DND-41 (cell line): ENCODE results near the gene ANKRD31.
"Not testable (repeated sequence)": the region's sequence is repeated elsewhere in the genome, so short reads cannot be mapped to it uniquely, and the experiment has no call there.

ENCODE experiments used
- ATAC-seq: fragments of 200-7000 bp; cut with Tn5 transposase; 3 replicates; pipeline ENCODE4 v1.9.1; 2021; ENCODE audit warnings: low read depth; ENCODE audit not compliant: insufficient read depth
- DNase-seq: peaks from one replicate; pipeline ENCODE4 v3.0.0-alpha.2; 2020
- H2AFZ ChIP-seq: 2 replicates; pipeline ENCODE4 v1.6.0; 2012; ENCODE audit warnings: low read depth, low read length
- H3K27ac ChIP-seq: 2 replicates; pipeline ENCODE4 v1.5.1; 2012; ENCODE audit warnings: low read length, inconsistent platforms
- H3K27me3 ChIP-seq: fragments of 200-600 bp; sonication (generic); 2 replicates; pipeline ENCODE4 v1.6.0; 2012; ENCODE audit warnings: low read length, mild to moderate bottlenecking, inconsistent platforms; ENCODE audit not compliant: insufficient read depth, poor library complexity
- H3K36me3 ChIP-seq: 2 replicates; pipeline ENCODE4 v1.5.1; 2012; ENCODE audit warnings: low read length, inconsistent platforms; ENCODE audit not compliant: insufficient read depth
- H3K4me1 ChIP-seq: 2 replicates; pipeline ENCODE4 v1.5.1; 2012; ENCODE audit warnings: mild to moderate bottlenecking, low read length; ENCODE audit not compliant: insufficient read depth
- H3K4me2 ChIP-seq: 2 replicates; pipeline ENCODE4 v1.6.0; 2012; ENCODE audit warnings: mild to moderate bottlenecking, moderate library complexity, low read length, inconsistent platforms; ENCODE audit not compliant: insufficient read depth
- H3K4me3 ChIP-seq, 2 experiments: fragments of 200-600 bp in 1 of 2; shearing (Covaris generic) in 1 of 2; 2 replicates each; pipeline ENCODE4 v1.5.1; 2012 to 2016; ENCODE audit warnings: inconsistent platforms in 2 of 2, low read length in 2 of 2, mild to moderate bottlenecking in 2 of 2, low read depth in 1 of 2, moderate library complexity in 1 of 2
- H3K79me2 ChIP-seq: 2 replicates; pipeline ENCODE4 v1.6.0; 2012; ENCODE audit warnings: low read length, inconsistent platforms; ENCODE audit not compliant: insufficient read depth
- H3K9ac ChIP-seq: 2 replicates; pipeline ENCODE4 v1.6.0; 2012; ENCODE audit warnings: low read depth, mild to moderate bottlenecking, inconsistent platforms, low read length, moderate library complexity
- H3K9me3 ChIP-seq: 2 replicates; pipeline ENCODE4 v1.5.1; 2012; ENCODE audit warnings: low read length, moderate library complexity, mild to moderate bottlenecking, inconsistent platforms; ENCODE audit not compliant: insufficient read depth, severe bottlenecking
- H4K20me1 ChIP-seq: 2 replicates; pipeline ENCODE4 v1.6.0; 2012; ENCODE audit warnings: low read length; ENCODE audit not compliant: insufficient read depth
- EZH2 ChIP-seq: IDR thresholded peaks from 3 replicates; pipeline ENCODE4 v1.6.1; 2012; ENCODE audit warnings: borderline replicate concordance, low read depth, mild to moderate bottlenecking, moderate library complexity, low read length, inconsistent platforms; ENCODE audit not compliant: severe bottlenecking
- TF ChIP-seq, protein P1 (sequence below): IDR thresholded peaks from 2 replicates; pipeline ENCODE4 v1.5.1; 2012; ENCODE audit warnings: borderline replicate concordance, low read length, moderate library complexity, mild to moderate bottlenecking; ENCODE audit not compliant: poor library complexity, severe bottlenecking; ENCODE audit errors: extremely low read depth

Gene ANKRD31

DNA sequence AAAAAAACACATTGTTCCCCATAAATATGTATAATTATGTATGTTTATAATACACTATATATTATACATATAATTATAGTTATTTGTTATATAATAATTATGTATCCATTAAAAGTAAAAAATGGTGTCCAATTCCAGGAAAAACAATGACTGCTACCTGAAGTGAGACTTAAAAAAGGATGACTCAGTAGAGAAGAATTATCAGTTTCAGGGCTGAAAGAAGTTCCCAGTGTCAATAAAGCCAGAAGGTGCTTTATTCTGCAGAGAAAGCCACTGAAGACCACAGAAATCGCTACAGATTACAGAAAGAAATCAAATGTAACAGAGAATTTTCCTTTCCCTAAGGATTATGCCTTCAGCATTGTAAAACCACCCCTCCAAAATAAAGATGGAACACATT is 50.9 kb downstream of the ANKRD31 start:
- TF ChIP-seq, protein P1, sequence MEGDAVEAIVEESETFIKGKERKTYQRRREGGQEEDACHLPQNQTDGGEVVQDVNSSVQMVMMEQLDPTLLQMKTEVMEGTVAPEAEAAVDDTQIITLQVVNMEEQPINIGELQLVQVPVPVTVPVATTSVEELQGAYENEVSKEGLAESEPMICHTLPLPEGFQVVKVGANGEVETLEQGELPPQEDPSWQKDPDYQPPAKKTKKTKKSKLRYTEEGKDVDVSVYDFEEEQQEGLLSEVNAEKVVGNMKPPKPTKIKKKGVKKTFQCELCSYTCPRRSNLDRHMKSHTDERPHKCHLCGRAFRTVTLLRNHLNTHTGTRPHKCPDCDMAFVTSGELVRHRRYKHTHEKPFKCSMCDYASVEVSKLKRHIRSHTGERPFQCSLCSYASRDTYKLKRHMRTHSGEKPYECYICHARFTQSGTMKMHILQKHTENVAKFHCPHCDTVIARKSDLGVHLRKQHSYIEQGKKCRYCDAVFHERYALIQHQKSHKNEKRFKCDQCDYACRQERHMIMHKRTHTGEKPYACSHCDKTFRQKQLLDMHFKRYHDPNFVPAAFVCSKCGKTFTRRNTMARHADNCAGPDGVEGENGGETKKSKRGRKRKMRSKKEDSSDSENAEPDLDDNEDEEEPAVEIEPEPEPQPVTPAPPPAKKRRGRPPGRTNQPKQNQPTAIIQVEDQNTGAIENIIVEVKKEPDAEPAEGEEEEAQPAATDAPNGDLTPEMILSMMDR = no peak
- no peak for TF ChIP-seq EZH2
- H2AFZ ChIP-seq = no peak overlapping the region
- H3K4me3 ChIP-seq = no peak overlapping the region
- DNase-seq (no peak), ATAC-seq (no peak)
- no peaks in the 10 kb centered on the region for H3K36me3 ChIP-seq
- no peaks in the 10 kb centered on the region for H3K9me3 ChIP-seq
- no peak overlapping the region for H3K27ac ChIP-seq
- H3K9ac ChIP-seq = no peak overlapping the region
- no peaks in the 10 kb centered on the region for H4K20me1 ChIP-seq
- no peaks in the 10 kb centered on the region for H3K27me3 ChIP-seq
- H3K4me1 ChIP-seq = no peaks in the 10 kb centered on the region
- no peaks in the 10 kb centered on the region for H3K79me2 ChIP-seq
- H3K4me2 ChIP-seq = no peak overlapping the region

DNA sequence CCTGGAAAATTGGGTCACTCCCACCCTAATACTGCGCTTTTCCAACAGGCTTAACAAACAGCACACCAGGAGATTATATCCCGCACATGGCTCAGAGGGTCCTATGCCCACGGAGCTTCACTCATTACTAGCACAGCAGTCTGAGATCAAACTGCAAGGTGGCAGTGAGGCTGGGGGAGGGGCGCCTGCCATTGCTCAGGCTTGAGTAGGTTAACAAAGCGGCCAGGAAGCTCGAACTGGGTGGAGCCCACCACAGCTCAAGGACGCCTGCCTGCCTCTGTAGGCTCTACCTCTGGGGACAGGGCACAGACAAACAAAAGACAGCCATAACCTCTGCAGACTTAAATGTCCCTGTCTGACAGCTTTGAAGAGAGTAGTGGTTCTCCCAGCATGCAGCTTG is 60.7 kb downstream of the ANKRD31 start:
- H3K4me2 ChIP-seq, H3K4me3 ChIP-seq, H3K27me3 ChIP-seq, DNase-seq, ATAC-seq, H2AFZ ChIP-seq, H3K9me3 ChIP-seq, H3K36me3 ChIP-seq, H3K79me2 ChIP-seq, H3K27ac ChIP-seq, H4K20me1 ChIP-seq, H3K9ac ChIP-seq, H3K4me1 ChIP-seq: not testable (repeated sequence)

DNA sequence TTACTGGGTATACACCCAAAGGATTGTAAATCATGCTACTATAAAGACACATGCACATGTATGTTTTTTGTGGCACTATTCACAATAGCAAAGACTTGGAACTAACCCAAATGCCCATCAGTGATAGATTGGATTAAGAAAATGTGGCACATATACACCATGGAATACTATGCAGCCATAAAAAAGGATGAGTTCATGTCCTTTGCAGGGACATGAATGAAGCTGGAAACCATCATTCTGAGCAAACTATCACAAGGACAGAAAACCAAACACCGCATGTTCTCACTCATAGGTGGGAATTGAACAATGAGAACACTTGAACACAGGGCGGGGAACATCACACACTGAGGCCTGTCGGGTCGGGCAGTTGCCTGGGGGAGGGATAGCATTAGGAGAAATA is 61.8 kb downstream of the ANKRD31 start:
- DNase-seq, H3K27me3 ChIP-seq, H3K27ac ChIP-seq, H3K4me3 ChIP-seq, H3K9ac ChIP-seq, H3K4me2 ChIP-seq, H2AFZ ChIP-seq, H3K4me1 ChIP-seq, H3K79me2 ChIP-seq, H4K20me1 ChIP-seq, H3K36me3 ChIP-seq, ATAC-seq, H3K9me3 ChIP-seq: not testable (repeated sequence)

DNA sequence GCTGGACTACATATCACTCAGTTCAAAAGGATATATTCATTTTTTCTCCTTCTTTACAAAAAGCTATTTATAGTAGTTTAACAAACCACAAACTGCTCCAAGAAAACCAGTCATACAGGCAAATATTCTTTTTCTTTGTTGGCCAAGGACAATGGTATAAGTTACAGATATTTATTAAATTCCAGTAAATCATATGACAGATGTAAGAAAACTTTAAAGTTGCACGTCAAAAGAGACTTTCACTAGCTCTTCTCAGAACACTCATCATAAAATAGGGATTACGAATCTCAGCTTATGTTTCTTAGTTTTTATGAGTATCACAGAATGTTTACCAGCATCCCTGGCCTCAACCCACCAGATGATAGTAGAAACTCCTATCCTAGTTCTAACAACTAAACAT is 67.2 kb downstream of the ANKRD31 start:
- Histone ChIP-seq H3K9me3 (no peaks in the 10 kb centered on the region), H3K79me2 (no peaks in the 10 kb centered on the region), H3K27ac (no peak overlapping the region), H2AFZ (no peak overlapping the region), H4K20me1 (no peaks in the 10 kb centered on the region), H3K4me2 (no peak overlapping the region), H3K36me3 (no peaks in the 10 kb centered on the region), H3K4me1 (no peaks in the 10 kb centered on the region), H3K4me3 (no peak overlapping the region), H3K9ac (no peak overlapping the region), H3K27me3 (no peaks in the 10 kb centered on the region)
- no peak for ATAC-seq
- DNase-seq = no peak
- TF ChIP-seq, protein P1 = no peak
- no peak for TF ChIP-seq EZH2
